ENCODE results near the gene ADAMTSL4. TPM values are rescaled to one million over a fixed set of nuclear protein-coding genes. Genes with fewer than 3 reads are reported as not detected.

The ADAMTSL4 gene
- polyA plus RNA-seq, 1 of the 3 experiments (the other 2 are of a cell fraction): 3.4 TPM

DNA sequence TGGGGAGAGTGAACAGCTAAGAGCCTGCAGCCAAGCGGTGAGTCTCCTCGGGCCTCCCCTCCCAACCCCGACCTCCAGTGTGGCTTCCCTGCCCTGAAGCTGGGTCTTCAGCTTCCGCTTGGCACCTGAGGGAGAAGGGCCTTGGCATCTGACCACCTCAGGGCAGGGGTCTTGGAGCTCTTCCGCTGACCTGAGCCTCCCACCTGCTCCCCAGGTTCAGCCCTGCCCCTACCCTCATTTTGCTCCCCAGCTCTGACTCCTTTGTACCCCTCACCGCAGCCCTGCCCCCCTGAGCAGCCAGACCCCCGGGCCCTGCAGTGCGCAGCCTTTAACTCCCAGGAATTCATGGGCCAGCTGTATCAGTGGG is 4.9 kb downstream of the ADAMTSL4 start:
- no peak overlapping the region for H3K4me2 ChIP-seq
- peaks cover 17% of the 10 kb centered on the region for H3F3A ChIP-seq (replicated peaks; ENCODE audit: insufficient read depth)
- no peak overlapping the region for H3K27ac ChIP-seq (ENCODE audit: low read depth in 2 of 2, low read length in 1 of 2)
- no peaks in the 10 kb centered on the region for H3K27me3 ChIP-seq (ENCODE audit: insufficient read depth)
- no peaks in the 10 kb centered on the region for H4K20me1 ChIP-seq (ENCODE audit: insufficient read depth)
- H3K9ac ChIP-seq: no peak overlapping the region
- DNase-seq: no peak
- H3K9me3 ChIP-seq: no peaks in the 10 kb centered on the region
- ChIA-PET POLR2A (interaction anchor here (0.8 kb wide), 1 partner anchor 8 kb away, joined by 3 read pairs; no protein-coding TSS in a partner anchor), CTCF (interaction anchor here (0.8 to 1.5 kb wide), 2 partner anchors 22 to 67 kb away, joined by 4 to 6 read pairs; no protein-coding TSS in a partner anchor)
- WGBS (ENCODE audit: low lambda C conversion rate): 96% methylated on average over 4 of the region's 8 CpGs
- TF ChIP-seq JUND (IDR thresholded peaks at IDR 0.05) (no peak), ZBTB33 (IDR thresholded peaks at IDR 0.05; ENCODE audit: borderline replicate concordance, low read depth) (no peak), ELF1 (IDR thresholded peaks at IDR 0.05) (no peak), MXI1 (IDR thresholded peaks at IDR 0.05; ENCODE audit: low read depth, low read length) (no peak), GATA2 (CRISPR knock-in tag; IDR thresholded peaks at IDR 0.05) (no peak), SMC3 (IDR thresholded peaks at IDR 0.05; ENCODE audit: low read depth, low read length) (no peak), MEF2A (IDR thresholded peaks at IDR 0.05; ENCODE audit: borderline replicate concordance, low read depth) (no peak), FOXJ3 (CRISPR knock-in tag; IDR thresholded peaks at IDR 0.05) (no peak), NFIC (IDR thresholded peaks at IDR 0.05; ENCODE audit: borderline replicate concordance) (no peak), EZH2phosphoT487 (IDR thresholded peaks at IDR 0.05; ENCODE audit: borderline replicate concordance, low read depth) (no peak), SIN3A (IDR thresholded peaks at IDR 0.05; ENCODE audit: borderline replicate concordance, low read depth, low read length) (no peak)
- no peaks in the 10 kb centered on the region for H3K36me3 ChIP-seq (replicated peaks in 1 of 2; ENCODE audit: control insufficient read depth in 1 of 2, insufficient read depth in 2 of 2, low read length in 1 of 2)
- H3K9me2 ChIP-seq: no peaks in the 10 kb centered on the region
- no peak overlapping the region for H2AFZ ChIP-seq (ENCODE audit: low read depth)
- H3K4me3 ChIP-seq (ENCODE audit: low read depth in 2 of 2, low read length in 1 of 2): no peak overlapping the region
- H3K79me2 ChIP-seq (ENCODE audit: insufficient read depth): peaks cover 12% of the 10 kb centered on the region; the same call in 1 of the 2 replicates
- peaks cover 4 to 13% of the 10 kb centered on the region in 2 experiments; a peak in 2 of 4 replicates for H3K4me1 ChIP-seq (ENCODE audit: control insufficient read depth in 1 of 2, insufficient read depth in 2 of 2, low read depth in 1 of 2, low read length in 1 of 2)

GRCh38 chr1:150555198-150555970 is 6.2 kb downstream of the ADAMTSL4 start:
- ChIA-PET CTCF (interaction anchor here (0.7 to 1.5 kb wide), 2 partner anchors 23 kb away, joined by 3 to 6 read pairs; no protein-coding TSS in a partner anchor), POLR2A (no interaction called here)
- peaks cover 9 to 16% of the 10 kb centered on the region in 2 experiments; a peak in 3 of 4 replicates for H3K4me1 ChIP-seq (ENCODE audit: control insufficient read depth in 1 of 2, insufficient read depth in 2 of 2, low read depth in 1 of 2, low read length in 1 of 2)
- H3K4me2 ChIP-seq: no peak overlapping the region
- H3K27me3 ChIP-seq (ENCODE audit: insufficient read depth): no peaks in the 10 kb centered on the region
- no peak overlapping the region for H3K9ac ChIP-seq
- TF ChIP-seq USF1 (IDR thresholded peaks at IDR 0.05; ENCODE audit: borderline replicate concordance, low read depth): no peak
- TF ChIP-seq SIN3A (IDR thresholded peaks at IDR 0.05; ENCODE audit: borderline replicate concordance, low read depth, low read length): no peak
- TF ChIP-seq TEAD4 (IDR thresholded peaks at IDR 0.05; ENCODE audit: borderline replicate concordance, insufficient read depth): no peak
- TF ChIP-seq, protein P1, sequence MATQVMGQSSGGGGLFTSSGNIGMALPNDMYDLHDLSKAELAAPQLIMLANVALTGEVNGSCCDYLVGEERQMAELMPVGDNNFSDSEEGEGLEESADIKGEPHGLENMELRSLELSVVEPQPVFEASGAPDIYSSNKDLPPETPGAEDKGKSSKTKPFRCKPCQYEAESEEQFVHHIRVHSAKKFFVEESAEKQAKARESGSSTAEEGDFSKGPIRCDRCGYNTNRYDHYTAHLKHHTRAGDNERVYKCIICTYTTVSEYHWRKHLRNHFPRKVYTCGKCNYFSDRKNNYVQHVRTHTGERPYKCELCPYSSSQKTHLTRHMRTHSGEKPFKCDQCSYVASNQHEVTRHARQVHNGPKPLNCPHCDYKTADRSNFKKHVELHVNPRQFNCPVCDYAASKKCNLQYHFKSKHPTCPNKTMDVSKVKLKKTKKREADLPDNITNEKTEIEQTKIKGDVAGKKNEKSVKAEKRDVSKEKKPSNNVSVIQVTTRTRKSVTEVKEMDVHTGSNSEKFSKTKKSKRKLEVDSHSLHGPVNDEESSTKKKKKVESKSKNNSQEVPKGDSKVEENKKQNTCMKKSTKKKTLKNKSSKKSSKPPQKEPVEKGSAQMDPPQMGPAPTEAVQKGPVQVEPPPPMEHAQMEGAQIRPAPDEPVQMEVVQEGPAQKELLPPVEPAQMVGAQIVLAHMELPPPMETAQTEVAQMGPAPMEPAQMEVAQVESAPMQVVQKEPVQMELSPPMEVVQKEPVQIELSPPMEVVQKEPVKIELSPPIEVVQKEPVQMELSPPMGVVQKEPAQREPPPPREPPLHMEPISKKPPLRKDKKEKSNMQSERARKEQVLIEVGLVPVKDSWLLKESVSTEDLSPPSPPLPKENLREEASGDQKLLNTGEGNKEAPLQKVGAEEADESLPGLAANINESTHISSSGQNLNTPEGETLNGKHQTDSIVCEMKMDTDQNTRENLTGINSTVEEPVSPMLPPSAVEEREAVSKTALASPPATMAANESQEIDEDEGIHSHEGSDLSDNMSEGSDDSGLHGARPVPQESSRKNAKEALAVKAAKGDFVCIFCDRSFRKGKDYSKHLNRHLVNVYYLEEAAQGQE (IDR thresholded peaks at IDR 0.05; ENCODE audit: low read depth, low read length): no peak
- TF ChIP-seq TCF12 (IDR thresholded peaks at IDR 0.05): no peak
- no peak for TF ChIP-seq RXRA (IDR thresholded peaks at IDR 0.05; ENCODE audit: borderline replicate concordance, low read depth)
- no peak for TF ChIP-seq MXI1 (IDR thresholded peaks at IDR 0.05; ENCODE audit: low read depth, low read length)
- TF ChIP-seq, protein P2, sequence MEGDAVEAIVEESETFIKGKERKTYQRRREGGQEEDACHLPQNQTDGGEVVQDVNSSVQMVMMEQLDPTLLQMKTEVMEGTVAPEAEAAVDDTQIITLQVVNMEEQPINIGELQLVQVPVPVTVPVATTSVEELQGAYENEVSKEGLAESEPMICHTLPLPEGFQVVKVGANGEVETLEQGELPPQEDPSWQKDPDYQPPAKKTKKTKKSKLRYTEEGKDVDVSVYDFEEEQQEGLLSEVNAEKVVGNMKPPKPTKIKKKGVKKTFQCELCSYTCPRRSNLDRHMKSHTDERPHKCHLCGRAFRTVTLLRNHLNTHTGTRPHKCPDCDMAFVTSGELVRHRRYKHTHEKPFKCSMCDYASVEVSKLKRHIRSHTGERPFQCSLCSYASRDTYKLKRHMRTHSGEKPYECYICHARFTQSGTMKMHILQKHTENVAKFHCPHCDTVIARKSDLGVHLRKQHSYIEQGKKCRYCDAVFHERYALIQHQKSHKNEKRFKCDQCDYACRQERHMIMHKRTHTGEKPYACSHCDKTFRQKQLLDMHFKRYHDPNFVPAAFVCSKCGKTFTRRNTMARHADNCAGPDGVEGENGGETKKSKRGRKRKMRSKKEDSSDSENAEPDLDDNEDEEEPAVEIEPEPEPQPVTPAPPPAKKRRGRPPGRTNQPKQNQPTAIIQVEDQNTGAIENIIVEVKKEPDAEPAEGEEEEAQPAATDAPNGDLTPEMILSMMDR (IDR thresholded peaks at IDR 0.05): no peak
- peaks cover 17% of the 10 kb centered on the region for H3F3A ChIP-seq (replicated peaks; ENCODE audit: insufficient read depth)
- H3K79me2 ChIP-seq (ENCODE audit: insufficient read depth): peaks cover 25% of the 10 kb centered on the region
- no peaks in the 10 kb centered on the region for H3K9me2 ChIP-seq
- no peaks in the 10 kb centered on the region for H3K36me3 ChIP-seq (replicated peaks in 1 of 2; ENCODE audit: control insufficient read depth in 1 of 2, insufficient read depth in 2 of 2, low read length in 1 of 2)
- no peak overlapping the region for H3K4me3 ChIP-seq (ENCODE audit: low read depth in 2 of 2, low read length in 1 of 2)
- peaks cover 6% of the 10 kb centered on the region; the same call in 1 of the 2 replicates for H4K20me1 ChIP-seq (ENCODE audit: insufficient read depth)
- WGBS (ENCODE audit: low lambda C conversion rate): 94% methylated on average over 15 of the region's 19 CpGs
- no peak overlapping the region for H3K27ac ChIP-seq (ENCODE audit: low read depth in 2 of 2, low read length in 1 of 2)
- H3K9me3 ChIP-seq: no peaks in the 10 kb centered on the region
- no peak for DNase-seq
- no peak overlapping the region for H2AFZ ChIP-seq (ENCODE audit: low read depth)

Data from SK-N-SH (cell line).